ENCODE data around the gene DHRS7. TPM values are rescaled to one million over a fixed set of nuclear protein-coding genes. Genes with fewer than 3 reads are reported as not detected.

The DHRS7 gene
- total and polyA plus RNA-seq, 9 of the 15 experiments (the other 6 are each of a cell fraction or from before 2014, with no cell fraction given) = 10.2 to 20.1 (median 15.7) TPM

DNA sequence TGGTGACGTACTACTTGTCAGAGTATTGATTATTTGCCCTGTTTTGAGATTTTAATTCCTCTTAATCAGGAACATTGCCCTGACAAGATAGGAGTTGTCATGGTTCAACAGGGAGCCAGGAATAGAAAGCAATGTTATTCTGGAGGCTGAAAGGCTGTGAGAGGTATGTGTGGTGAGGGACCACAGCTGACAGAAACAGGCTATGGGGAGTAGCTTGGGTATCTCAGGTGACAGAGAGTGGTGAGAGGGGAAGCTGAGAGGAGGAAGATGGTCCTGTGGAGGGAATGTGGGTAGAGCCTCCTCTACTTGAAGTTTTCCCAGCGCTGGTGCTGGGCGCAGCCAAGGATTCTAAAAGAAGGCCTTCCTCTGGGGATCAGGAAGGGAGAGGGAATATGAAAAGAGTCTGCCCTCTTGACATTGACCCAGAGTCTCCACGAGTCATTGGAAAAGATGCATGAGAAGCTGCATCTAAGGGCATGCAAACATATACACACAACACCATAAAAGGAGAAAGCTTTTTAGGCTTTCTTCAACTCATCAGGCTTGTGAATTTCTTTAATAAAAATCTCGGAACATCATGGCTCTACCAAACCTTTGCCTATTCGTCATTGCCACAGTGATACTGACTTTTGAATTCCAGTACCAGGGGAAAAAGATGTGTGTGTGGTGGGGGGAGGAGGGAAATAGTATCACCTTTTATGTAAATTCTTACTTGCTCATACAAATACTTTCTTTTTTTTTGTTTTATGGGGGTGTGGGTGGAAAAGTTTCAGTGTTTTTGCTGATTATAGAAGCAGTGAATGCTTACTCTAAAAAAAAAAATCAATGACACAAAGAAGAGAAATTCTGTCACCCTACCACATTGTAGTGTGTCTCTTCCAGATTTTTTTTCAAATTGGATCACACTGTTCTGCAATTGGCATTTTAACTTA, 39.9 kb upstream of the DHRS7 start (continued):
- TF ChIP-seq ZNF143 (CRISPR knock-in tag; IDR thresholded peaks at IDR 0.05) (no peak), CBX1 (IDR thresholded peaks at IDR 0.05; ENCODE audit: low read depth) (no peak), ZNF197 (CRISPR knock-in tag; IDR thresholded peaks at IDR 0.05; ENCODE audit: low read depth) (no peak), ZNF12 (CRISPR knock-in tag; IDR thresholded peaks at IDR 0.05) (no peak)

DNA sequence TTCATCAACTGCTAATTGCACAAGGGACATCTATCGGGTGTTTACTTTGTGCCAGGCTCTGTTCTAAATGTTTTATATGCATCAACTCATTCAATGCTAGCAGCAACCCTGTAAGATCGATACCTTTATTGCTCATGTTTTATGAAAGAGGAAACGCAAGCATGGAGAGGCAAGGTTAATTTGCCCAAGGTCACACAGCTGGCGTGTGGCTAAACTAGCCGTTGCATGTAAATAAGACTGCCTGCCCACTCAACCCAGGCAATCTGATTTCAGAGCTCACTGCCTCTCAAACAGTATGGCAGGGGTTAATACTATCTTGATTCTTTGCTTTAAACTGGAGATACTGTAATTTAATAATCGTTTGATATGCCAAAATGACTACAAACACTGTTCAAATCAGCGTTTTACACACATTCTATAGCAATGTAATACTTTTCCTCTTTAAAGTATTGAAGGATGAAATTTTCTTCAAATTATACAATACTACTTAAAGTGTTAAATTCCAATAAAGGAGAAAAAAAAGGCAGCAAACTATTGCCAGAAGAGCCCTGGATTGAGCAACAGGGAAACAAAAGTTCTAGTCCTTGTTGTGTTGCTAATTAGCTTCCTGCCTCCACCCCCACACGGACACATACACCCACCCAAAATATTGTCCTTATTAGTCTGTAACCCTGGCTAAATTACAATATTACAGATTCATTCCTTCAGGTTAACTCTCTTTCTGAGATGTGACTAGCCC, 39.1 kb upstream of the DHRS7 start:
- H3K79me2 ChIP-seq (ENCODE audit: control insufficient read depth, insufficient read depth, low read length) = no peaks in the 10 kb centered on the region
- no peak overlapping the region; a peak in 1 of 4 replicates for H3K9ac ChIP-seq (ENCODE audit: insufficient read depth in 1 of 2, low read depth in 2 of 2, low read length in 2 of 2)
- ATAC-seq (no peak), DNase-seq (ENCODE audit: extremely low read depth in 1 of 4, low spot score in 3 of 4) (no peak), FAIRE-seq (no peak)
- H3K36me3 ChIP-seq (ENCODE audit: control insufficient read depth, insufficient read depth, low read length) = no peaks in the 10 kb centered on the region
- no TSS peak for BruUV-seq (replicated peaks)
- H2AFZ ChIP-seq (ENCODE audit: low read depth, low read length) = peak overlapping the region; percentile 77
- no peaks in the 10 kb centered on the region for H3K9me1 ChIP-seq (ENCODE audit: control insufficient read depth, insufficient read depth, low read length)
- in situ Hi-C loops (cut with MboI) (loop anchor here (10.0 kb wide), 1 partner anchor 131 kb away; no protein-coding TSS in a partner anchor), intact Hi-C loops (cut with micrococcal nuclease) (no loop called here)
- 14% methylated on average over 8 of the region's 8 CpGs for WGBS (ENCODE audit: insufficient coverage, low coverage, missing lambda C conversion rate)
- ChIA-PET CTCF (ENCODE audit: low intra/inter-chr PET ratio) (no interaction called here), POLR2A (interaction anchor here (0.9 kb wide), 1 partner anchor 17 kb away, joined by 3 read pairs; no protein-coding TSS in a partner anchor)
- H3K27me3 ChIP-seq (ENCODE audit: control insufficient read depth in 2 of 2, insufficient read depth in 2 of 2, low read length in 2 of 2) = no peaks in the 10 kb centered on the region
- peak overlapping the region; percentile 41; the same call in 1 of the 2 replicates for H3K4me2 ChIP-seq (ENCODE audit: insufficient read depth, low read length)
- H3K4me1 ChIP-seq (replicated peaks in 1 of 2; ENCODE audit: control insufficient read depth in 2 of 2, insufficient read depth in 2 of 2, low read length in 2 of 2) = no peaks in the 10 kb centered on the region
- no peaks in the 10 kb centered on the region for H4K20me1 ChIP-seq (replicated peaks; ENCODE audit: control insufficient read depth, insufficient read depth, low read length)
- H3K27ac ChIP-seq (ENCODE audit: extremely low read depth, low read depth, low read length) = no peak overlapping the region
- H3K4me3 ChIP-seq = no peak overlapping the region
- H3K9me3 ChIP-seq (replicated peaks; ENCODE audit: control insufficient read depth, insufficient read depth, low read depth, low read length) = peaks cover 1% of the 10 kb centered on the region; the same call in 1 of the 2 replicates
- TF ChIP-seq SMAD2 (IDR thresholded peaks at IDR 0.05; ENCODE audit: low read depth, low read length) (no peak), ESRRA (IDR thresholded peaks at IDR 0.05; ENCODE audit: borderline replicate concordance, low read depth) (0 out of 2 replicates have a peak, but pooled peaks have one; percentile 20)
- TF ChIP-seq, protein P1, sequence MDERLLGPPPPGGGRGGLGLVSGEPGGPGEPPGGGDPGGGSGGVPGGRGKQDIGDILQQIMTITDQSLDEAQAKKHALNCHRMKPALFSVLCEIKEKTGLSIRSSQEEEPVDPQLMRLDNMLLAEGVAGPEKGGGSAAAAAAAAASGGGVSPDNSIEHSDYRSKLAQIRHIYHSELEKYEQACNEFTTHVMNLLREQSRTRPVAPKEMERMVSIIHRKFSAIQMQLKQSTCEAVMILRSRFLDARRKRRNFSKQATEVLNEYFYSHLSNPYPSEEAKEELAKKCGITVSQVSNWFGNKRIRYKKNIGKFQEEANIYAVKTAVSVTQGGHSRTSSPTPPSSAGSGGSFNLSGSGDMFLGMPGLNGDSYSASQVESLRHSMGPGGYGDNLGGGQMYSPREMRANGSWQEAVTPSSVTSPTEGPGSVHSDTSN (CRISPR knock-in tag; IDR thresholded peaks at IDR 0.05; ENCODE audit: low read depth) = no peak
- TF ChIP-seq, protein P1 (tag; conservative IDR thresholded peaks at IDR 0.05; ENCODE audit: low read depth) = no peak
